Bronchial epithelial cell (primary cell): ENCODE data around the gene ARL6IP1. TPM values are rescaled to one million over a fixed set of nuclear protein-coding genes. Genes with fewer than 3 reads are reported as not detected.

Source experiments
- DNase-seq: peaks from one replicate; pipeline ENCODE4 v3.0.0-alpha.2; 2010; ENCODE audit warnings: low read depth
- FAIRE-seq: peaks from 2 replicates; lab custom pipeline; 2011; peaks lifted over from hg19 to GRCh38; lab: Jason Lieb, UNC
- H3K27me3 ChIP-seq: 2 replicates; pipeline ENCODE4 v1.5.1; 2011; ENCODE audit warnings: low read length; ENCODE audit not compliant: control insufficient read depth, insufficient read depth
- H3K36me3 ChIP-seq: 2 replicates; pipeline ENCODE4 v1.5.1; 2011; ENCODE audit warnings: low read length; ENCODE audit not compliant: control insufficient read depth, insufficient read depth
- H3K4me3 ChIP-seq: 2 replicates; pipeline ENCODE4 v1.5.1; 2011; ENCODE audit warnings: mild to moderate bottlenecking, low read depth, low read length, control low read depth
- CTCF ChIP-seq: IDR thresholded peaks from 2 replicates; pipeline ENCODE4 v1.5.1; 2011; ENCODE audit warnings: mild to moderate bottlenecking, moderate library complexity, low read length, control low read depth, inconsistent platforms; ENCODE audit not compliant: insufficient read depth, severe bottlenecking
- total RNA-seq: library from RNA; depleted of rRNA; stranded (reverse); fragments of >200 nt; gene quantifications from 2 replicates; pipeline ENCODE4 v1.2.1, GENCODE V29; 2014

The ARL6IP1 gene
- total RNA-seq = 189 and 375 TPM in 2 replicates

GRCh38 chr16:18801145-18801972 is at the start of gene ARL6IP1:
ARL6IP1 (minus strand) TSS chr16:18801549; CDS start chr16:18801466, 83 bp downstream.
- DNase-seq (peak; percentile 96), FAIRE-seq (no peak)
- Histone ChIP-seq H3K36me3 (no peaks in the 10 kb centered on the region), H3K27me3 (no peaks in the 10 kb centered on the region), H3K4me3 (peak within 1 kb of the TSS; percentile 99)
- peak; percentile 98 for TF ChIP-seq CTCF

- H3K36me3 ChIP-seq = peaks cover 23% of the 10 kb centered on the region
- DNase-seq (no peak), FAIRE-seq (no peak)
- no peak for TF ChIP-seq CTCF
- H3K4me3 ChIP-seq = no peak overlapping the region
- no peaks in the 10 kb centered on the region for H3K27me3 ChIP-seq
Observed at GRCh38 chr16:18846416-18846815, 45.1 kb upstream of the ARL6IP1 start.

DNA sequence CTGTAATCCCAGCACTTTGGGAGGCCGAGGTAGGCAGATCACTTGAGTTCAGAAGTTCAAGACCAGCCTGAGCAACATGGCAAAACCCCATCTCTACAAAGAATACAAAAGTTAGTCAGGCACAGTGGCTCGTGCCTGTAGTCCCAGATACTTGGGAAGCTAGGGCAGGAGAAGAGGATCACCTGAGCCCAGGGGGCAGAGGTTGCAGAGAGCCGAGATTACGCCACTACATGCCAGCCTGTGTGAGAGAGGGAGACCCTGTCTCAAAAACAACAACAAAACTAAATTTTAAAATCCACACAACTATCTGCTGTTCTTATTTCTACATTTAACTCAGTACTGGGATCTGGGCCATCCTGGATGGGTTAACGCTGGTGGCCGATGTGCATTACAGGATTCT is 41.2 kb upstream of the ARL6IP1 start:
- no peak for FAIRE-seq
- Histone ChIP-seq H3K4me3 (no peak overlapping the region), H3K27me3 (no peaks in the 10 kb centered on the region), H3K36me3 (peaks cover 18% of the 10 kb centered on the region)
- no peak for TF ChIP-seq CTCF
- DNase-seq = no peak

GRCh38 chr16:18841833-18842525 is 40.6 kb upstream of the ARL6IP1 start:
- no peak for TF ChIP-seq CTCF
- FAIRE-seq (no peak), DNase-seq (peak; percentile 31)
- no peaks in the 10 kb centered on the region for H3K27me3 ChIP-seq
- H3K36me3 ChIP-seq = peaks cover 14% of the 10 kb centered on the region
- H3K4me3 ChIP-seq = no peak overlapping the region

DNA sequence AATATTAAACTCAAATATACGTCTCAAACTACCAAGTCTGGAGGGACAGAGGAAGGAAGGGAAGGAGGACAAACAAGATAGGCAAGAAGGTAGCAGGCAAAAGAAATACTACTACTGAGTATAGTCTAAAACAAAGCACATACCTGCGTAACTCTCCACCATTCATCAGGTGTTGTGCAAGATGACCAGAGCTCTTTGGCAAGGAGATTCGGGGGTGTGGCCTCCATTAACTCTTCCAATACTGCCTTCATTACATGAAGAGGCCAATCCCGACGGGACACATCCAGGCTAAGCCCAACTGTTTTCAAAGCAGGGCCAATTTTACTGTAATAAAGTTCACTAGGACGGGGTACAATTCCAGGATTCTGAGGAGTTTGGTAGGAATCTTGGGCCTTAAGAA is 38.2 kb upstream of the ARL6IP1 start:
- DNase-seq = peak; percentile 86
- Histone ChIP-seq H3K4me3 (no peak overlapping the region), H3K36me3 (peaks cover 25% of the 10 kb centered on the region), H3K27me3 (no peaks in the 10 kb centered on the region)
- no peak for FAIRE-seq
- no peak for TF ChIP-seq CTCF
